Esophagus squamous epithelium (tissue), 4 donors: ENCODE measurements around the gene CNTN4.
A peak's percentile ranks its signal among the peaks of the same experiment; 100 is the strongest.

ENCODE experiments used
- CTCF ChIP-seq, 6 experiments: fragments of 450-650 bp in 4 of 6; fragments of 200-600 bp in 2 of 6; sonication (generic) in 2 of 6; IDR thresholded peaks; one replicate each; pipeline ENCODE4 v1.5.1; 2016 to 2019; ENCODE audit warnings: antibody characterized with exemption in 6 of 6, mild to moderate bottlenecking in 4 of 6, moderate library complexity in 4 of 6
- POLR2A ChIP-seq, 4 donors: fragments of 450-650 bp; IDR thresholded peaks; one replicate each; pipeline ENCODE4 v1.6.1; 2017; ENCODE audit warnings: antibody characterized with exemption in 4 of 4, mild to moderate bottlenecking in 4 of 4, moderate library complexity in 3 of 4

GRCh38 chr3:3015185-3016089 lies 916.8 kb downstream of the CNTN4 start:
- no peak for TF ChIP-seq POLR2A (IDR thresholded peaks at IDR 0.05)
- TF ChIP-seq CTCF (IDR thresholded peaks at IDR 0.05): peak in 5 of 6 experiments; percentile 15 to 48 (median 37)
